ENCODE measurements around the gene ADD2.

ADD2 gene

DNA sequence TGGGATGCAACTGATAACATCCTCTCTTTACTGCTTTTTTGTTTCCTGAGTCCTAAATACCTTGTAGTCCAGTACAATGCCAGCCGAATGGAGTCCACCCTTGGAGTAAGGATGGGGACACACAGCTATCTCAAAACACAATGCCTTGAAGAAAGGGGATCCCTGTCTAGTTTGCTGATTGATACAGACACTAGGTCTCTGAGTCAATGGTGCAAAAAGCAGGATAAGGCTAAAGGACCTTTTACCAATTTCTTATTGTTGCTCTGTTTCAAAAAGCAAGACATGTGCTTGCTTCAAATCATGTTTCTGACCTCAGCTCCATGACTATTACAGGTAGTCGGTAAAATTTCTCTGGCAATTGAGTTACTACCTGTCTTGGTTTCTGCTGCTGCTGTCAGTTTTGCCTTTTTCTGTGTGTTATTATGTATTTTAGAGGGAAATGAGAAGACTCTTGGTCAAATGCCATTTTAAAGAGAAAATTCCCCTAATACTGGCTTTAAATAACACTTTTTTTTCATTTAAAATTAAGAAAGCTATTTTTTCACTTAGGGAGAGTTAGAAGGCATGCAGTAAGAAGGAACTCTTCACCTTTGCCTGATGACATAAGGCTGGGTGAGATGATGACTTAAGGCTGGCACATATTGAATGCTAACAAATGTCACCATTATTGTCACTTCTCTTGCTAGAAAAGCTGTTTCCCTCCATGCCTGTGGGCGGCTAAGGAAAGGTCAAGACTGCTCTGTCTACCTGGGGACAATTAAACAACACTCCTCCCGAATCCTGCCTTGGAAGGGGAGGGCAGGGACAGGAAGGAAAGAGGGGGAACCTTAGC lies 27.4 kb upstream of the ADD2 start:
- TF ChIP-seq, protein P1, sequence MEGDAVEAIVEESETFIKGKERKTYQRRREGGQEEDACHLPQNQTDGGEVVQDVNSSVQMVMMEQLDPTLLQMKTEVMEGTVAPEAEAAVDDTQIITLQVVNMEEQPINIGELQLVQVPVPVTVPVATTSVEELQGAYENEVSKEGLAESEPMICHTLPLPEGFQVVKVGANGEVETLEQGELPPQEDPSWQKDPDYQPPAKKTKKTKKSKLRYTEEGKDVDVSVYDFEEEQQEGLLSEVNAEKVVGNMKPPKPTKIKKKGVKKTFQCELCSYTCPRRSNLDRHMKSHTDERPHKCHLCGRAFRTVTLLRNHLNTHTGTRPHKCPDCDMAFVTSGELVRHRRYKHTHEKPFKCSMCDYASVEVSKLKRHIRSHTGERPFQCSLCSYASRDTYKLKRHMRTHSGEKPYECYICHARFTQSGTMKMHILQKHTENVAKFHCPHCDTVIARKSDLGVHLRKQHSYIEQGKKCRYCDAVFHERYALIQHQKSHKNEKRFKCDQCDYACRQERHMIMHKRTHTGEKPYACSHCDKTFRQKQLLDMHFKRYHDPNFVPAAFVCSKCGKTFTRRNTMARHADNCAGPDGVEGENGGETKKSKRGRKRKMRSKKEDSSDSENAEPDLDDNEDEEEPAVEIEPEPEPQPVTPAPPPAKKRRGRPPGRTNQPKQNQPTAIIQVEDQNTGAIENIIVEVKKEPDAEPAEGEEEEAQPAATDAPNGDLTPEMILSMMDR (IDR thresholded peaks at IDR 0.05): no peak
- no peak for TF ChIP-seq ZFX (IDR thresholded peaks at IDR 0.05; ENCODE audit: borderline replicate concordance)
- no peak overlapping the region for H3K27ac ChIP-seq

DNA sequence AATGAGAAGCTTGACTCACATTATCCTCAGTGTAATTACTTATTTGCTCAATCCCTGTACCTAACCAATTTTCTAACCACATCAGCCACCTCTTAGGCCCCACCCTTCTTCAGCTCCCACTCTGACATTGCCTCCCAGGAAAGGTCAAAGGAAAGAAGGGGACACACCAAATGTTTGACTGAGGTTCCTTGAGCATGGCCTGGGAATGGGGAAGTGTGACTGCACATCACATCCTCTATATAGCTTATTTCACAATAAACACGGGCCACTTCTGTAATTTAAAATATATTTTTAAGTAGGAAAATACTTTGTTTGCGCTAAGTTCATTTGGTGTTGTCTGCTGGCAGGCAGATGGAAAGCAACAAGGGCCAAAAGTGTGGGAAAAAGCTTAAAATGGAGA lies 25.4 kb upstream of the ADD2 start:
- no peak for TF ChIP-seq ZFX (IDR thresholded peaks at IDR 0.05; ENCODE audit: borderline replicate concordance)
- TF ChIP-seq, protein P1 (IDR thresholded peaks at IDR 0.05): no peak

DNA sequence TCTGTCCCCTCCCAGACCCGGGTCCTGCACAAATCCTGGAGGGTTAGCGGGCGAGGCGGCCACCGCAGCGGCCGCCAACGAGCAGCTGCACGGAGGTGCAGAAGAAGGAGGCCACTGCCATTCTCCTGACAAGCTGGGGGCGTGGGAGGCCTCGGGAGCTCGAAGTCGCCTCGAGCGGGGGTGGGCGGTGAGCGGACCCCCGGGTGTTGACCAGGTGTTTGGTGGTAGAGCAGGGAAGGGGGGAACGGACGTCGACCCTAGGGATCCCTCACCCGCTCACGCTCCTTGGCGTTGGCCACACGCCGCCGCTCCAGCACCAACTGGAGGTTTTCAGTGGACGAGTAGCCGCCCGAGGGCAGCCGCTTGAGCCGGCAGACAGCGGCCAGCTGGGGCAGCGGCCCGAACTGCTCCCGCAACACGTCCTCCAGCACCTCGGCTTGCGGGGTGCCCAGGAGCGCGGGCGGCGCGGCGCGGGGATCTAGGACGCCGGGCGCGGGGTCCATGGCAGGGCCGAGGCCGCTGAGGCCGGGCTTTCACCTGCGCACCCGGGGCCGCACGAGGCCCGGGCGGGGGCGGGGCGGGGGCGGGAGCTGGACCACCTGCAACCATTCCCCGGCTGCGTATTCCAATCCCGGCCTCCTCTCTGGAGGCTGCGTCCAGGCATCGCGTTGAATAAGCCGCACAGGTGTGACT lies 22.3 kb upstream of the ADD2 start, which contains the start of gene FIGLA:
TSS of gene FIGLA (minus strand) at position 508 of the 693 bp plus-strand sequence. CDS start at position 503, 5 bp downstream.
- TF ChIP-seq, protein P1 (IDR thresholded peaks at IDR 0.05): no peak
- TF ChIP-seq ZFX (IDR thresholded peaks at IDR 0.05; ENCODE audit: borderline replicate concordance): no peak

More for the DNA sequence above, 25.4 kb upstream of the ADD2 start:
- no peak overlapping the region for H3K27ac ChIP-seq

DNA sequence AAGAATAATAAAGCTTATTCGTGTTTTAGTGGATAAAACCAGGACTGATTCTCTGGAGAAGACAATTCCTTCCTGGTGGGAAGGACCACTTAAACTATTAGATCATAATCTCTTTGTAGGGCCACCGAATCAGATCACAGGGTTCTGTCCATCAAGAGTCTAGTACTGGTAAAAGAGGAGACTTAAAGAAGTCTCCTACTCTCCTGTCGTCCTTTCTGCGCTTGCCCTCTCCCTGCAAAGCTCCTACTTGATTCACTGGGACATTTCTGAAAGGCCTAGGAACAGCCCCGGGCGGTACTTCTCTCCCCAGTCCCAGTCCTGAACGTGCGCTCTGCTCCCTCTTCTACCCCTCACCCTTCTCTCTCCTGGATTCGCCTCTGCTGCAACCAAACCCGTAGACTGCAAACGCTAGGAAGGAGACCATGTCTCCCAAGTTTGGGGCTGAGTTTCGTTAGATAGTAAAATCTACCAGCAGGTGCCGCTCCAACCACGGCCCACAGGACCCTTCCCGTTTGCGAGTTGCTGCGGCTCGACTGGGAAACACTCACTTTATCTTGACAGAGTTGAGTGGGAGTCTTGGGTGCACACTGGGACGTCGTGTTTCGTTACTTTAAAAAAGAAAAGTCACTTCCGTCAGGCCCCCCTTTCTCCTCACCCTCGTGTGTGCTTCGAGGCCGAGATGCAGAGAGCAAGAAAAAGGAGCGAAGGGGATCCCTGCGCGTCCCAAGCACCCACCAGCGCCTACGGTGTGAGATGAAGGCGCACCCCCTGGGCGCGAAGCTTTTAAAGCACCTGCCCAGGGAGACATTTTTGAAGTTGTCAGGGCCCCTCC lies 21.5 kb upstream of the ADD2 start:
- no peak overlapping the region for H3K27ac ChIP-seq
- TF ChIP-seq, protein P1 (IDR thresholded peaks at IDR 0.05): peak; percentile 89
- TF ChIP-seq ZFX (IDR thresholded peaks at IDR 0.05; ENCODE audit: borderline replicate concordance): no peak

More for the DNA sequence above, 22.3 kb upstream of the ADD2 start, which contains the start of gene FIGLA:
- no peak within 1 kb of the TSS for H3K27ac ChIP-seq

DNA sequence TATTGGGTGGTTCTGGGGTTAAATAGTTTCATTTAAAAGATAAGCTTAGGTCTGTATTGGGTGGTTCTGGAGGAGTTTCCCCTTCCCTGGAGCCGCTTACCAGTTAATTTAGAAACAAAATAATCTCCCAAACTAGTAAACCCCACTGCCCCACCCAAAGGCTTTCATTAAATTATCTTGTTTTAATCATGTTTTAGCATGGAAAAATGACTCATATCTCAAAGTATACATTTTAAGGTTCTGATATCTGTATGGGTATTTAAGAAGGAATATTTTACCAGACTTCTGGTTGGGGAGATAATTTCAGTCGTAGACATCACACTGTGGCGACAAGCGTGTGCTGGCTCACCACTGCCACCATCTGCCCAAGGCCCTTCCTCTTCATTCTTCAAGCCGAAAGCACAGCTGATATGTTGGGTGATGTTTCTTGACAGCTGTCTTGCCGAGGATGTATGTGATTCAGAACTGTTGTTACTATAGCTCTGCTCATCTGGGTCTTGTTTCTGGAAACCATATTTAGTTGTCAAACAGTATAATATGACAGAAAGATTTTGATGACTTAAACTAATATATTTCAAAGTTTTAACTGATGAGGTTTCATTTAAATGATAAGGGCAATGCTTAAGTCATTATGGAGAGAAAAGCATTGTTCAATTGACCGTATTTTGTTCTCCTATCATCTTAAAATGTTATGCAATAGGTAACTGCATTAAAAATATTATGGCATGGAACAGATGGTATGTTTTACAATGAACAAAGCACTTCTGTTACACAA lies 17.3 kb upstream of the ADD2 start:
- no peak for TF ChIP-seq ZFX (IDR thresholded peaks at IDR 0.05; ENCODE audit: borderline replicate concordance)
- TF ChIP-seq, protein P1 (IDR thresholded peaks at IDR 0.05): peak; percentile 80
- no peak overlapping the region for H3K27ac ChIP-seq

DNA sequence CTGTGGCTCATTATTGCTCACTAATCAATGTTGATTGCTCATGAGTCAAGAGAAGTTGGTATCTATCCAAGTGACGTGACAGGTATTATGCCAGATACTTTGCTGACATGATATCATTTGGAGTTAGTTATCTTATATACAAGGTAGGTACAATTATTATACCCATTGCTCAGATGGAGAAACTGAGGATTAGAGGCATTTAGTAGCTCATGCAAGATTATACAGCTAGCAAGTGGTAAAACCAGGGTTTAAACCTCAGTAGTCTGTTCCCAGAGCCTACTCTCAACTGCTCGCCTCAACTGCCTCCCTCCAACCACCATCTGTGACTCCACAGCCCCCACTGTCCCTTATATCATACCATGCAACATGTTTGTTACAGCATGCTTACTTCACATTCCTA lies 16.3 kb upstream of the ADD2 start:
- TF ChIP-seq, protein P1 (IDR thresholded peaks at IDR 0.05): no peak
- TF ChIP-seq ZFX (IDR thresholded peaks at IDR 0.05; ENCODE audit: borderline replicate concordance): no peak
- no peak overlapping the region for H3K27ac ChIP-seq
